GM23338 (cell line): ENCODE measurements around the gene CPNE5. TPM values are rescaled to one million over a fixed set of nuclear protein-coding genes. Genes with fewer than 3 reads are reported as not detected.

Source experiments
- ATAC-seq: fragments of 200-7000 bp; cut with Tn5 transposase; 3 replicates; pipeline ENCODE4 v1.9.1; 2020
- DNase-seq: peaks from one replicate; pipeline ENCODE4 v3.0.0-alpha.2; 2015; ENCODE audit warnings: low spot score
- H2AFZ ChIP-seq: fragments of 200-600 bp; sonication (generic); 2 replicates; pipeline ENCODE4 v1.8.0; 2016; ENCODE audit warnings: antibody characterized with exemption, mild to moderate bottlenecking, moderate library complexity
- H3F3A ChIP-seq: fragments of 200-600 bp; sonication (generic); replicated peaks from 2 replicates; pipeline ENCODE4 v1.8.0; 2017; ENCODE audit warnings: antibody characterized with exemption, mixed run types, low read depth
- H3K27ac ChIP-seq: fragments of 200-600 bp; sonication (generic); 2 replicates; pipeline ENCODE4 v1.6.1; 2016; ENCODE audit warnings: low read depth
- H3K27me3 ChIP-seq: fragments of 200-600 bp; sonication (generic); 2 replicates; pipeline ENCODE4 v1.8.0; 2016; ENCODE audit warnings: mild to moderate bottlenecking, mixed run types, moderate library complexity; ENCODE audit not compliant: insufficient read depth
- H3K36me3 ChIP-seq: fragments of 200-600 bp; sonication (generic); 2 replicates; pipeline ENCODE4 v1.8.0; 2016; ENCODE audit warnings: mild to moderate bottlenecking; ENCODE audit not compliant: insufficient read depth
- H3K4me1 ChIP-seq: fragments of 200-600 bp; sonication (generic); 2 replicates; pipeline ENCODE4 v1.8.0; 2016; ENCODE audit warnings: mild to moderate bottlenecking, moderate library complexity; ENCODE audit not compliant: insufficient read depth
- H3K4me2 ChIP-seq: fragments of 200-600 bp; sonication (generic); 2 replicates; pipeline ENCODE4 v1.7.1; 2017; ENCODE audit warnings: mixed run types
- H3K4me3 ChIP-seq: fragments of 200-600 bp; sonication (generic); 2 replicates; pipeline ENCODE4 v1.6.1; 2016; ENCODE audit warnings: mixed run types
- H3K79me2 ChIP-seq: fragments of 200-600 bp; sonication (generic); replicated peaks from 2 replicates; pipeline ENCODE4 v1.8.0; 2017; ENCODE audit warnings: mild to moderate bottlenecking; ENCODE audit not compliant: insufficient read depth
- H3K9me2 ChIP-seq: fragments of 200-600 bp; sonication (generic); 2 replicates; pipeline ENCODE4 v1.8.0; 2017; ENCODE audit not compliant: insufficient read depth
- H4K20me1 ChIP-seq: fragments of 200-600 bp; sonication (generic); replicated peaks from 2 replicates; pipeline ENCODE4 v1.8.0; 2017; ENCODE audit warnings: mild to moderate bottlenecking; ENCODE audit not compliant: insufficient read depth
- H3K27ac Mint-ChIP-seq: 2 replicates; pipeline ENCODE4 v1.8.0; 2020; ENCODE audit warnings: inconsistent platforms, mild to moderate bottlenecking, moderate library complexity, mixed read lengths
- H3K27me3 Mint-ChIP-seq: 3 replicates; pipeline ENCODE4 v1.8.0; 2022; ENCODE audit warnings: low read depth, mild to moderate bottlenecking, moderate library complexity, mixed read lengths, inconsistent platforms; ENCODE audit not compliant: insufficient read depth, poor library complexity
- H3K36me3 Mint-ChIP-seq: 3 replicates; pipeline ENCODE4 v1.8.0; 2021; ENCODE audit warnings: low read depth, mild to moderate bottlenecking, inconsistent platforms, moderate library complexity, mixed read lengths
- H3K4me1 Mint-ChIP-seq: 3 replicates; pipeline ENCODE4 v1.8.0; 2020; ENCODE audit warnings: mild to moderate bottlenecking, inconsistent platforms, mixed read lengths
- H3K4me3 Mint-ChIP-seq: 3 replicates; pipeline ENCODE4 v1.8.0; 2021; ENCODE audit warnings: moderate library complexity, mild to moderate bottlenecking, inconsistent platforms, mixed read lengths
- H3K9me3 Mint-ChIP-seq: 3 replicates; pipeline ENCODE4 v1.8.0; 2020; ENCODE audit warnings: moderate library complexity, mild to moderate bottlenecking, inconsistent platforms, mixed read lengths
- CREB1 ChIP-seq: fragments of 250-450 bp; sonication (Bioruptor Pico); IDR thresholded peaks from 2 replicates; pipeline ENCODE4 v1.5.0; 2020; ENCODE audit warnings: low read depth, mild to moderate bottlenecking, moderate library complexity
- CTCF ChIP-seq, 2 experiments: fragments of 200-600 bp in 1 of 2; sonication (generic) in 1 of 2; conservative IDR thresholded peaks; 2 replicates each; pipeline versions ENCODE4 v1.5.1 to v1.6.1; 2016 to 2017; ENCODE audit warnings: antibody characterized with exemption in 2 of 2, low read depth in 2 of 2, mild to moderate bottlenecking in 2 of 2, moderate library complexity in 1 of 2
- ETS1 ChIP-seq: IDR thresholded peaks from 2 replicates; pipeline ENCODE4 v1.6.1; 2016; ENCODE audit warnings: antibody characterized with exemption
- EZH2 ChIP-seq: fragments of 200-600 bp; sonication (generic); IDR thresholded peaks from one replicate; pipeline ENCODE4 v1.8.0; 2017; ENCODE audit warnings: antibody characterized with exemption, mild to moderate bottlenecking, low read depth; ENCODE audit not compliant: unreplicated experiment
- EZH2phosphoT487 ChIP-seq: fragments of 200-600 bp; sonication (generic); IDR thresholded peaks from one replicate; pipeline ENCODE4 v1.8.1; 2018; ENCODE audit warnings: antibody characterized with exemption; ENCODE audit not compliant: unreplicated experiment
- JUNB ChIP-seq: IDR thresholded peaks from one replicate; pipeline ENCODE4 v1.6.1; 2016; ENCODE audit warnings: antibody characterized with exemption; ENCODE audit not compliant: unreplicated experiment
- NANOG ChIP-seq: IDR thresholded peaks from 2 replicates; pipeline ENCODE4 v1.6.1; 2016; ENCODE audit warnings: antibody characterized with exemption, borderline replicate concordance
- POLR2AphosphoS5 ChIP-seq: IDR thresholded peaks from 2 replicates; pipeline ENCODE4 v1.6.1; 2016; ENCODE audit warnings: antibody characterized with exemption, low read depth
- REST ChIP-seq: IDR thresholded peaks from one replicate; pipeline ENCODE4 v1.6.1; 2018; ENCODE audit warnings: antibody characterized with exemption; ENCODE audit not compliant: unreplicated experiment
- STAT1 ChIP-seq: IDR thresholded peaks from one replicate; pipeline ENCODE4 v1.6.1; 2016; ENCODE audit warnings: antibody characterized with exemption; ENCODE audit not compliant: unreplicated experiment
- ZNF114 ChIP-seq: fragments of 250-450 bp; sonication (Bioruptor Pico); IDR thresholded peaks from 2 replicates; pipeline ENCODE4 v1.5.0; 2020; ENCODE audit warnings: mild to moderate bottlenecking, moderate library complexity
- ZNF331 ChIP-seq: fragments of 250-450 bp; sonication (Bioruptor Pico); IDR thresholded peaks from 2 replicates; pipeline ENCODE4 v1.5.0; 2020; ENCODE audit warnings: low read depth, mild to moderate bottlenecking, moderate library complexity
- ZNF462 ChIP-seq: fragments of 250-450 bp; sonication (Bioruptor Pico); IDR thresholded peaks from 2 replicates; pipeline ENCODE4 v1.5.0; 2020; ENCODE audit warnings: mild to moderate bottlenecking, moderate library complexity
- polyA plus RNA-seq: library from polyadenylated mRNA; unstranded; fragments of >200 nt; fragmentation: Nextera tagmentation; extraction: Ambion mirVana; gene quantifications from 2 replicates; pipeline ENCODE4 v1.2.1, GENCODE V29; 2016
- total RNA-seq: library from RNA; depleted of rRNA; stranded (reverse); fragments of >200 nt; shearing (Covaris generic); gene quantifications from 2 replicates; pipeline ENCODE4 v1.2.3, GENCODE V29; 2014

CPNE5 gene
- total and polyA plus RNA-seq, 2 experiments from 2014 or later: 0.14 to 0.42 TPM

- no peak for TF ChIP-seq JUNB
- TF ChIP-seq CTCF (conservative IDR thresholded peaks at IDR 0.05; ENCODE audit: low read depth in 2 of 2): no peak
Measured at GRCh38 chr6:36712816-36713215, 126.4 kb downstream of the CPNE5 start (continued).

- H3K27ac ChIP-seq: no peak overlapping the region
- DNase-seq (no peak), ATAC-seq (no peak)
- H3K27me3 ChIP-seq: no peaks in the 10 kb centered on the region
- Mint-ChIP-seq H3K4me3 (no peak overlapping the region), H3K4me1 (no peaks in the 10 kb centered on the region), H3K9me3 (no peaks in the 10 kb centered on the region), H3K36me3 (no peaks in the 10 kb centered on the region), H3K27ac (no peak overlapping the region), H3K27me3 (no peaks in the 10 kb centered on the region)
- no peaks in the 10 kb centered on the region for H3K4me1 ChIP-seq
- H2AFZ ChIP-seq: no peak overlapping the region
- H3K4me2 ChIP-seq: no peak overlapping the region
- H4K20me1 ChIP-seq: no peaks in the 10 kb centered on the region
- H3K9me2 ChIP-seq: no peaks in the 10 kb centered on the region
- H3K4me3 ChIP-seq: no peak overlapping the region
- H3K36me3 ChIP-seq: no peaks in the 10 kb centered on the region
- no peaks in the 10 kb centered on the region for H3F3A ChIP-seq
- no peaks in the 10 kb centered on the region for H3K79me2 ChIP-seq
- TF ChIP-seq STAT1 (no peak), ZNF114 (CRISPR knock-in tag) (no peak), EZH2 (no peak), REST (no peak), CREB1 (no peak), ETS1 (no peak), NANOG (no peak), ZNF331 (CRISPR knock-in tag) (no peak), ZNF462 (CRISPR knock-in tag) (no peak), EZH2phosphoT487 (no peak), POLR2AphosphoS5 (no peak), JUNB (no peak)
Measured at GRCh38 chr6:36706339-36706738, 132.9 kb downstream of the CPNE5 start.
